NK-92 treated with Interleukin-12 subunit alpha and Interleukin-12 subunit beta, amount 100 ng/mL, for 24 hours (cell line): ENCODE measurements around the gene C19orf73.
A peak's percentile ranks its signal among the peaks of the same experiment; 100 is the strongest.
"Not testable (repeated sequence)": the region's sequence is repeated elsewhere in the genome, so short reads cannot be mapped to it uniquely, and the experiment has no call there.

Source experiments
- DNase-seq: peaks from one replicate; lab custom pipeline; 2025; lab: John Stamatoyannopoulos, UW

C19orf73 gene

GRCh38 chr19:49121841-49122240, 2.9 kb upstream of the C19orf73 start:
- DNase-seq = not testable (repeated sequence)

- no peak for DNase-seq
Measured at GRCh38 chr19:49120868-49121267, 1.9 kb upstream of the C19orf73 start.

- DNase-seq = no peak
Measured at GRCh38 chr19:49120325-49120683, 1.4 kb upstream of the C19orf73 start.

GRCh38 chr19:49119411-49120324, 725 bp upstream of the C19orf73 start, which contains the start of gene PPFIA3:
Gene PPFIA3, plus strand, starts transcription at chr19:49119544. Its CDS starts 8,330 bp downstream, at chr19:49127874.
- DNase-seq = no peak

GRCh38 chr19:49117677-49118564, 1.0 kb downstream of the C19orf73 start:
- DNase-seq = no peak

GRCh38 chr19:49116544-49116943, 2.4 kb downstream of the C19orf73 start:
- DNase-seq = no peak

- no peak for DNase-seq
Measured at GRCh38 chr19:49114630-49115363, 4.1 kb downstream of the C19orf73 start.

- peak; percentile 17 for DNase-seq
Measured at GRCh38 chr19:49113762-49114629, 4.9 kb downstream of the C19orf73 start, which contains the start of gene LIN7B. Gene LIN7B, plus strand, starts transcription at chr19:49114370. Its CDS starts 35 bp downstream, at chr19:49114405.

GRCh38 chr19:49111218-49111998, 7.5 kb downstream of the C19orf73 start:
- DNase-seq = no peak

GRCh38 chr19:49110567-49110966, 8.4 kb downstream of the C19orf73 start:
- DNase-seq = no peak

GRCh38 chr19:49109569-49110233, 9.2 kb downstream of the C19orf73 start:
- no peak for DNase-seq

GRCh38 chr19:49109051-49109450, 9.9 kb downstream of the C19orf73 start:
- DNase-seq = no peak

GRCh38 chr19:49107625-49108459, 11.1 kb downstream of the C19orf73 start:
- DNase-seq = no peak

GRCh38 chr19:49106648-49107135, 12.3 kb downstream of the C19orf73 start:
- peak; percentile 21 for DNase-seq

GRCh38 chr19:49104229-49104864, 14.6 kb downstream of the C19orf73 start:
- no peak for DNase-seq

- no peak for DNase-seq
Measured at GRCh38 chr19:49103331-49104085, 15.4 kb downstream of the C19orf73 start.

GRCh38 chr19:49102303-49102702, 16.6 kb downstream of the C19orf73 start:
- DNase-seq = no peak
